Ovary (tissue), 9 donors: ENCODE data around the gene LYRM1. TPM values are rescaled to one million over a fixed set of nuclear protein-coding genes. Genes with fewer than 3 reads are reported as not detected.

ENCODE experiments used
- DNase-seq, 5 donors: peaks; one replicate each; pipeline ENCODE4 v3.0.0-alpha.2; 2019 to 2020
- H3K27ac ChIP-seq, 2 donors: fragments of 200-600 bp; one replicate each; pipeline versions ENCODE4 v1.5.1 to v1.8.0; 2019 to 2022
- H3K27me3 ChIP-seq: fragments of 200-600 bp; one replicate; pipeline ENCODE4 v1.8.0; 2022
- H3K36me3 ChIP-seq: fragments of 200-600 bp; sonication (generic); one replicate; pipeline ENCODE4 v1.5.1; 2019
- H3K4me1 ChIP-seq: one replicate; pipeline ENCODE4 v1.8.1; 2013; ENCODE audit warnings: mild to moderate bottlenecking, moderate library complexity; ENCODE audit not compliant: insufficient read depth
- H3K4me3 ChIP-seq: fragments of 200-600 bp; sonication (generic); one replicate; pipeline ENCODE4 v1.5.1; 2017
- H3K9me3 ChIP-seq, 2 donors: fragments of 200-600 bp in 1 of 2; sonication (generic) in 1 of 2; one replicate each; pipeline versions ENCODE4 v1.5.1 to v1.8.1; 2013 to 2019; ENCODE audit warnings: mild to moderate bottlenecking in 1 of 2, moderate library complexity in 1 of 2
- EP300 ChIP-seq: sonication (generic); formaldehyde crosslinking; IDR thresholded peaks from one replicate; pipeline ENCODE4 v1.6.1; 2017; ENCODE audit warnings: antibody characterized with exemption
- POLR2A ChIP-seq: fragments of 450-650 bp; IDR thresholded peaks from one replicate; pipeline ENCODE4 v1.6.1; 2017; ENCODE audit warnings: antibody characterized with exemption, mild to moderate bottlenecking, moderate library complexity
- WGBS, 3 donors: extraction: QIAGEN DNeasy Blood & Tissue Kit in 1 of 3; methylation state at CpG; one replicate each; pipeline versions ENCODE4 v1.1.5 to v1.1.7; 2013 to 2017; 5-methylcytosine and 5-hydroxymethylcytosine counted together
- intact Hi-C, 4 donors: fragments of 100-400 bp; cut with DNase I; formaldehyde crosslinking; loops; one replicate each; pipeline versions ENCODE4 v1.11.0 to v1.15.1; 2022 to 2023
- polyA plus RNA-seq, 2 donors: library from polyadenylated mRNA; stranded (reverse); fragments of 200-250 nt in 1 of 2; fragments of 350-450 nt in 1 of 2; fragmentation: Illumina TruSeq in 1 of 2; extraction: RNeasy Lipid Tissue Mini Kit (QIAGEN cat#74804) in 1 of 2; gene quantifications; one replicate each; pipeline ENCODE4 v1.2.3, GENCODE V29; 2013 to 2014
- total RNA-seq, 7 donors: library from RNA; depleted of rRNA in 2 of 7; stranded (reverse); fragments of >200 nt in 2 of 7; fragmentation: NEBNext Ultra II Directional in 3 of 7; extraction: Animal tissue kit (Norgen Biotek cat#: 25700) in 3 of 7; gene quantifications; one replicate each; pipeline versions ENCODE4 v1.1.0 to v1.2.4, GENCODE V29; 2016 to 2023
- TF ChIP-seq, protein P1 (sequence below), 3 donors: fragments of 450-650 bp in 2 of 3; fragments of 200-600 bp in 1 of 3; IDR thresholded peaks; one replicate each; pipeline versions ENCODE4 v1.5.1 to v1.8.0; 2016 to 2022; ENCODE audit warnings: antibody characterized with exemption in 3 of 3, mild to moderate bottlenecking in 1 of 3
- donor health status: DM: no; HTN: no; CAD: no; lungs with moderate emphysema.
- donor health status: DM: no; HTN: no; CAD: no.
- donor health status: Bipolar disorder and iron deficiency.
- donor health status: DM: yes; HTN: yes; CAD: no.
- donor health status: DM: no; HTN: no; CAD: no.
- donor health status: DM: yes; HTN: yes; CAD: no.

Gene LYRM1
- total and polyA plus RNA-seq, 9 donors = 31.6 to 64.5 (median 43.9) TPM

DNA sequence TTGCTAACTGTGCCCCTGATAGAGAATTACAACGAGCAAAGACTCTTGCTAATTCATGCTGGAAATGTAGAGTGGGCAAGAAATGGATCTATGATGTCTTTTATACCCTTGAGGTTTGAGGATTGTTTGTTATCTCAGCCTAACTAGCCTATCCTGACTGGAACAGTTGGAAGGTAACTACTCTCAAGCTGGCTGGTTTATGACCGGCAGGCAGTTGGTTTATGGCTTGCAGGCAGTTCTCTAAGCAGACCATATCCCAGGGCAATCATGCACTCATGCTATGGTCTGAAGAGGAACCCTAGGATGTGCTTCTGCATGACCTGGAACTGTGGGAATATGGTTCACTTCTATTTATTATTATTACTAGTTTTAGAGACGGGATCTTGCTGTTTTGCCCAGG, 49.1 kb downstream of the LYRM1 start:
- intact Hi-C loops = no loop called here
- Histone ChIP-seq H3K4me3 (no peak overlapping the region), H3K9me3 (no peaks in the 10 kb centered on the region), H3K4me1 (no peaks in the 10 kb centered on the region), H3K27ac (no peak overlapping the region), H3K27me3 (no peaks in the 10 kb centered on the region), H3K36me3 (no peaks in the 10 kb centered on the region)
- no peak for DNase-seq
- 70 to 74% (median 74%) methylated on average over 3 of the region's 3 CpGs for WGBS, 3 donors
- TF ChIP-seq, protein P1, sequence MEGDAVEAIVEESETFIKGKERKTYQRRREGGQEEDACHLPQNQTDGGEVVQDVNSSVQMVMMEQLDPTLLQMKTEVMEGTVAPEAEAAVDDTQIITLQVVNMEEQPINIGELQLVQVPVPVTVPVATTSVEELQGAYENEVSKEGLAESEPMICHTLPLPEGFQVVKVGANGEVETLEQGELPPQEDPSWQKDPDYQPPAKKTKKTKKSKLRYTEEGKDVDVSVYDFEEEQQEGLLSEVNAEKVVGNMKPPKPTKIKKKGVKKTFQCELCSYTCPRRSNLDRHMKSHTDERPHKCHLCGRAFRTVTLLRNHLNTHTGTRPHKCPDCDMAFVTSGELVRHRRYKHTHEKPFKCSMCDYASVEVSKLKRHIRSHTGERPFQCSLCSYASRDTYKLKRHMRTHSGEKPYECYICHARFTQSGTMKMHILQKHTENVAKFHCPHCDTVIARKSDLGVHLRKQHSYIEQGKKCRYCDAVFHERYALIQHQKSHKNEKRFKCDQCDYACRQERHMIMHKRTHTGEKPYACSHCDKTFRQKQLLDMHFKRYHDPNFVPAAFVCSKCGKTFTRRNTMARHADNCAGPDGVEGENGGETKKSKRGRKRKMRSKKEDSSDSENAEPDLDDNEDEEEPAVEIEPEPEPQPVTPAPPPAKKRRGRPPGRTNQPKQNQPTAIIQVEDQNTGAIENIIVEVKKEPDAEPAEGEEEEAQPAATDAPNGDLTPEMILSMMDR (IDR thresholded peaks at IDR 0.05) = no peak
- TF ChIP-seq POLR2A (no peak), EP300 (no peak)

DNA sequence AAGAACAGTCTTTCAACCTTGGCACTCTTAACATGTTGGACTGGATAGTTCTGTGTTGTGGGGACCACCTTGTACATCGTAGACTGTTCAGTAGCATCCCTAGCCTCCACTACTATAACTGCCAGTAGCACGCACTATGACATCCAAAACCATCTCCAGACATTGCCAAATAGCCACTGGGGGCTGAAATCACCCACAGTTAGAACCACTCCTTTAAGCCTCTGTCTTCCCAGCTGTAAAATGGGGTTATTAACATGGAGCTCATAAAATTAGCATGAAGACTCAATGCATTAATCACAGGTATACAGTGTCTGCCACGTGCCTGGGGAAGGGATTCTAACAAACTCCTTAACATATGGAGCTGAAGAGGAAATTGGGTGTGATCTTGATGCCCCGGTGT, 49.7 kb downstream of the LYRM1 start:
- 77 to 80% (median 80%) methylated on average over 4 of the region's 4 CpGs for WGBS, 3 donors
- intact Hi-C loops = no loop called here
- TF ChIP-seq POLR2A (no peak), EP300 (no peak)
- TF ChIP-seq, protein P1 (IDR thresholded peaks at IDR 0.05) = no peak
- H3K4me3 ChIP-seq = no peak overlapping the region
- H3K27me3 ChIP-seq = no peaks in the 10 kb centered on the region
- no peak overlapping the region for H3K27ac ChIP-seq
- no peaks in the 10 kb centered on the region for H3K4me1 ChIP-seq
- no peaks in the 10 kb centered on the region for H3K9me3 ChIP-seq
- DNase-seq = no peak
- H3K36me3 ChIP-seq = no peaks in the 10 kb centered on the region

DNA sequence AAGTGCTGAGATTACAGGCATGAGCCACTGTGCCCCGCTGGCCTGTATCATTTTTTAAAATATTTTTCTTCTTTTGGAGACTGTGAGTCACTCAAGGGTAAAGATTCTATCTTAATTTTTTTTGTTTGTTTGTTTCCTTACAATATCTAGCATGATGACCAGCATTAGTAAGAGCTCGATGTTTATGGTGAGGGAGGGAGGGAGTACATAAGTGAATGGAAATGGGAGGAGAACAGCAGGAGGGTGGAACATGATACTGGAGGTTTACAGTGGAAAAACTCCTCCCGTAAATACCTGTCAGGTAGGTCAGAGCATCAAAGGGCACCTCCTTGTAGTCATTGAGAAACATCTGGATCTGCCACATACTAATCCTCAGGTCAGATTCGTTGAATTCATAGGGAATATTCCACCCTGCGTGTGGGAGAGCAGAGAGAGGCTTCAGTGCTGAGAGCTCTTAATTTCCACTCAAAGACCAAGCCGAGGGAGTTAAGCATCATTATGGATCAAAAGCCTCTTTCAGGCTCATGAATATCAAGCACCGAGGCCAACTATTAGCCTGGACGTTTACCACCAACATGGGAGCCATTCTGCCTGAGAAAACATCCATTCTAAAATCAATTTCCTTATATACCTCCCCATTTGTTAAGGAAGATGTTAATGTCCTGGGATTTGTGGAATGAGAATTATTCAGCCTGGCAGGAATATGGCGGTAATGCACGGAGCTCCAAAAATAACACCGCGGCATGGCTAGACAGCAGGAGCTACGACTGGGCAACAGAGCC, 51.8 kb downstream of the LYRM1 start:
- no peak for DNase-seq
- Histone ChIP-seq H3K4me1 (no peaks in the 10 kb centered on the region), H3K36me3 (no peaks in the 10 kb centered on the region), H3K4me3 (no peak overlapping the region), H3K9me3 (no peaks in the 10 kb centered on the region), H3K27me3 (no peaks in the 10 kb centered on the region), H3K27ac (no peak overlapping the region)
- TF ChIP-seq, protein P1 (IDR thresholded peaks at IDR 0.05) = no peak
- no peak for TF ChIP-seq EP300
- no peak for TF ChIP-seq POLR2A
- intact Hi-C loops = no loop called here
- 42 to 58% (median 50%) methylated on average over 13 of the region's 13 CpGs for WGBS, 3 donors

DNA sequence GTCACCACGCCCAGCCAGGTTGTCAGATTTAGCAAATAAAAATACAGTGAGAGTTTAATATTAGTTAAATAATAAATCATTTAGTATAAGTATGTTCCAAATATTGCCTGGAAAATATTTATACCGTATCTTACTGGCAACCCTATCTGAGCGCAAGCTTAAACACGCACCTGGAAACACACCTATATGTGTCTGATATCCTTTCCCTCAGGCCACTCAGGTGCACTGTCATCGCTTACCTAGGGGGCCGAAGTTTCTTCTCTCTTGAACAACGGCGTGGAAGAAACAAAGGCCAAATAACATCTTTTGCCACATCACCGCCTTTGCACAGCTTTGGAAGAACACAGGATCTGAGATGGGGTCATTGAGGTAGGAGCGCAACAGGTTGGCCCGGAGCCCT, 54.0 kb downstream of the LYRM1 start:
- intact Hi-C loops = no loop called here
- H3K27me3 ChIP-seq = no peaks in the 10 kb centered on the region
- DNase-seq = no peak
- no peaks in the 10 kb centered on the region for H3K4me1 ChIP-seq
- H3K27ac ChIP-seq = no peak overlapping the region
- H3K4me3 ChIP-seq = no peak overlapping the region
- H3K9me3 ChIP-seq = no peaks in the 10 kb centered on the region
- WGBS, 3 donors = 89 to 94% (median 89%) methylated on average over 11 of the region's 11 CpGs
- TF ChIP-seq, protein P1 (IDR thresholded peaks at IDR 0.05) = no peak
- TF ChIP-seq EP300 (no peak), POLR2A (no peak)
- H3K36me3 ChIP-seq = no peaks in the 10 kb centered on the region
